ENCODE data around the gene ETS1. TPM values are rescaled to one million over a fixed set of nuclear protein-coding genes. Genes with fewer than 3 reads are reported as not detected.

Gene ETS1
- total and polyA plus RNA-seq, 2 experiments from 2014 or later: 25.6 to 52.6 TPM

DNA sequence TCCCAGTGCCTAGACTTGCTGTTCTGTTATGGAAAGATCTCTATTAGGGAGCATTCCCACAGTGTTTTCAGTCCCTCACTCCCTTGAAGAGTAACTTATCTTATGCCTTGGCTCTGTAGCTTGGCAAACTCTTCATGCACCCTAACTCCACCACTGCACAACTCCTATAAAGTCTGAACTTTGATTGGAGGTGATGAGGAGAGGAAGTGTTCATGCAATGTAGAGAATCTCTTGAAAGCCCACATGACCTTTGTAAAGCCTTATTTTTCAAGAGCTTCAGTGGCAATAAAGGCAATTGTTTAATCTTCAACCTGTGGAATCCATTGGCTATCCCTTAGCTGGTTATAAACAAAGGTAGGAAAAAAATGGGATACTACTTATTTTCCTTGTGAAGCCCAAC is 176.2 kb downstream of the ETS1 start:
- no peak overlapping the region for H3K27ac Mint-ChIP-seq
- Histone ChIP-seq H3K9me2 (ENCODE audit: insufficient read depth) (no peaks in the 10 kb centered on the region), H3K4me3 (no peak overlapping the region), H3K79me2 (replicated peaks; ENCODE audit: insufficient read depth) (no peaks in the 10 kb centered on the region), H4K20me1 (replicated peaks; ENCODE audit: insufficient read depth) (no peaks in the 10 kb centered on the region), H3K4me1 (ENCODE audit: insufficient read depth) (no peaks in the 10 kb centered on the region), H3K27me3 (ENCODE audit: insufficient read depth) (no peaks in the 10 kb centered on the region), H3K4me2 (no peak overlapping the region), H3K27ac (ENCODE audit: low read depth) (no peak overlapping the region), H3F3A (replicated peaks; ENCODE audit: low read depth) (no peaks in the 10 kb centered on the region), H3K36me3 (ENCODE audit: insufficient read depth) (no peaks in the 10 kb centered on the region), H2AFZ (no peak overlapping the region)
- no peaks in the 10 kb centered on the region for H3K27me3 Mint-ChIP-seq (ENCODE audit: insufficient read depth, low read depth, poor library complexity)
- TF ChIP-seq NANOG (IDR thresholded peaks at IDR 0.05; ENCODE audit: borderline replicate concordance): no peak
- no peak for TF ChIP-seq POLR2AphosphoS5 (IDR thresholded peaks at IDR 0.05; ENCODE audit: low read depth)
- TF ChIP-seq CREB1 (CRISPR knock-in tag; IDR thresholded peaks at IDR 0.05; ENCODE audit: low read depth): no peak
- TF ChIP-seq ZNF114 (CRISPR knock-in tag; IDR thresholded peaks at IDR 0.05): no peak
- TF ChIP-seq JUNB (IDR thresholded peaks at IDR 0.05; ENCODE audit: unreplicated experiment): no peak
- TF ChIP-seq ZNF331 (CRISPR knock-in tag; IDR thresholded peaks at IDR 0.05; ENCODE audit: low read depth): no peak
- TF ChIP-seq EZH2phosphoT487 (IDR thresholded peaks at IDR 0.05; ENCODE audit: unreplicated experiment): no peak
- no peaks in the 10 kb centered on the region for H3K36me3 Mint-ChIP-seq (ENCODE audit: low read depth)
- no peak for ATAC-seq
- H3K9me3 Mint-ChIP-seq: no peaks in the 10 kb centered on the region
- no peak for DNase-seq (ENCODE audit: low spot score)
- no peak overlapping the region for H3K4me3 Mint-ChIP-seq
- H3K4me1 Mint-ChIP-seq: no peaks in the 10 kb centered on the region; the same call in 2 of the 3 replicates

DNA sequence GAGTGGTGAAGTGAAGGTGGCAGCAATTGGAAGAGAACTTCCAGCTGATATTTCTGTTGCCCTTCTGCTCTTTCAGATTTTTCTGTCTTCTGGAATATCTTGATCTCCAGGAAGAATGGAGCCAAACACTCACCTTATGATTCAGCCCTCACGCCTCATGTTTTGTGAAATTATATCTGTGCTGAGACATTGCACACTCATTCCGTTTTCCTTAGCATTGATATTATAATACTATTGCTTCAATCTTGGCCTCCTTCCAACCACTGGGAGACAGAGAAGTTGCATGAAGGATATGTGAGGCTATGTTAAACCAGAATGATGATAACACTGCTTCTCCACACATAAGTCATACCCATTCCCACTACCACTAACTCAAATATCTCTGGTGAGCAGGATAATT is 177.9 kb downstream of the ETS1 start:
- Mint-ChIP-seq H3K27me3 (ENCODE audit: insufficient read depth, low read depth, poor library complexity) (no peaks in the 10 kb centered on the region), H3K36me3 (ENCODE audit: low read depth) (no peaks in the 10 kb centered on the region), H3K4me3 (no peak overlapping the region), H3K9me3 (no peaks in the 10 kb centered on the region), H3K4me1 (no peaks in the 10 kb centered on the region; the same call in 2 of the 3 replicates), H3K27ac (no peak overlapping the region)
- Histone ChIP-seq H3K27ac (ENCODE audit: low read depth) (no peak overlapping the region), H3K4me1 (ENCODE audit: insufficient read depth) (no peaks in the 10 kb centered on the region), H3F3A (replicated peaks; ENCODE audit: low read depth) (no peaks in the 10 kb centered on the region), H3K4me2 (no peak overlapping the region), H3K4me3 (no peak overlapping the region), H4K20me1 (replicated peaks; ENCODE audit: insufficient read depth) (no peaks in the 10 kb centered on the region), H3K79me2 (replicated peaks; ENCODE audit: insufficient read depth) (no peaks in the 10 kb centered on the region), H2AFZ (no peak overlapping the region), H3K27me3 (ENCODE audit: insufficient read depth) (no peaks in the 10 kb centered on the region), H3K9me2 (ENCODE audit: insufficient read depth) (no peaks in the 10 kb centered on the region), H3K36me3 (ENCODE audit: insufficient read depth) (no peaks in the 10 kb centered on the region)
- no peak for DNase-seq (ENCODE audit: low spot score)
- no peak for ATAC-seq
- TF ChIP-seq EZH2 (IDR thresholded peaks at IDR 0.05; ENCODE audit: low read depth, unreplicated experiment) (no peak), EZH2phosphoT487 (IDR thresholded peaks at IDR 0.05; ENCODE audit: unreplicated experiment) (no peak), ZNF331 (CRISPR knock-in tag; IDR thresholded peaks at IDR 0.05; ENCODE audit: low read depth) (no peak), POLR2AphosphoS5 (IDR thresholded peaks at IDR 0.05; ENCODE audit: low read depth) (no peak), ZNF114 (CRISPR knock-in tag; IDR thresholded peaks at IDR 0.05) (no peak), STAT1 (IDR thresholded peaks at IDR 0.05; ENCODE audit: unreplicated experiment) (no peak), CREB1 (CRISPR knock-in tag; IDR thresholded peaks at IDR 0.05; ENCODE audit: low read depth) (no peak)
- TF ChIP-seq, protein P1, sequence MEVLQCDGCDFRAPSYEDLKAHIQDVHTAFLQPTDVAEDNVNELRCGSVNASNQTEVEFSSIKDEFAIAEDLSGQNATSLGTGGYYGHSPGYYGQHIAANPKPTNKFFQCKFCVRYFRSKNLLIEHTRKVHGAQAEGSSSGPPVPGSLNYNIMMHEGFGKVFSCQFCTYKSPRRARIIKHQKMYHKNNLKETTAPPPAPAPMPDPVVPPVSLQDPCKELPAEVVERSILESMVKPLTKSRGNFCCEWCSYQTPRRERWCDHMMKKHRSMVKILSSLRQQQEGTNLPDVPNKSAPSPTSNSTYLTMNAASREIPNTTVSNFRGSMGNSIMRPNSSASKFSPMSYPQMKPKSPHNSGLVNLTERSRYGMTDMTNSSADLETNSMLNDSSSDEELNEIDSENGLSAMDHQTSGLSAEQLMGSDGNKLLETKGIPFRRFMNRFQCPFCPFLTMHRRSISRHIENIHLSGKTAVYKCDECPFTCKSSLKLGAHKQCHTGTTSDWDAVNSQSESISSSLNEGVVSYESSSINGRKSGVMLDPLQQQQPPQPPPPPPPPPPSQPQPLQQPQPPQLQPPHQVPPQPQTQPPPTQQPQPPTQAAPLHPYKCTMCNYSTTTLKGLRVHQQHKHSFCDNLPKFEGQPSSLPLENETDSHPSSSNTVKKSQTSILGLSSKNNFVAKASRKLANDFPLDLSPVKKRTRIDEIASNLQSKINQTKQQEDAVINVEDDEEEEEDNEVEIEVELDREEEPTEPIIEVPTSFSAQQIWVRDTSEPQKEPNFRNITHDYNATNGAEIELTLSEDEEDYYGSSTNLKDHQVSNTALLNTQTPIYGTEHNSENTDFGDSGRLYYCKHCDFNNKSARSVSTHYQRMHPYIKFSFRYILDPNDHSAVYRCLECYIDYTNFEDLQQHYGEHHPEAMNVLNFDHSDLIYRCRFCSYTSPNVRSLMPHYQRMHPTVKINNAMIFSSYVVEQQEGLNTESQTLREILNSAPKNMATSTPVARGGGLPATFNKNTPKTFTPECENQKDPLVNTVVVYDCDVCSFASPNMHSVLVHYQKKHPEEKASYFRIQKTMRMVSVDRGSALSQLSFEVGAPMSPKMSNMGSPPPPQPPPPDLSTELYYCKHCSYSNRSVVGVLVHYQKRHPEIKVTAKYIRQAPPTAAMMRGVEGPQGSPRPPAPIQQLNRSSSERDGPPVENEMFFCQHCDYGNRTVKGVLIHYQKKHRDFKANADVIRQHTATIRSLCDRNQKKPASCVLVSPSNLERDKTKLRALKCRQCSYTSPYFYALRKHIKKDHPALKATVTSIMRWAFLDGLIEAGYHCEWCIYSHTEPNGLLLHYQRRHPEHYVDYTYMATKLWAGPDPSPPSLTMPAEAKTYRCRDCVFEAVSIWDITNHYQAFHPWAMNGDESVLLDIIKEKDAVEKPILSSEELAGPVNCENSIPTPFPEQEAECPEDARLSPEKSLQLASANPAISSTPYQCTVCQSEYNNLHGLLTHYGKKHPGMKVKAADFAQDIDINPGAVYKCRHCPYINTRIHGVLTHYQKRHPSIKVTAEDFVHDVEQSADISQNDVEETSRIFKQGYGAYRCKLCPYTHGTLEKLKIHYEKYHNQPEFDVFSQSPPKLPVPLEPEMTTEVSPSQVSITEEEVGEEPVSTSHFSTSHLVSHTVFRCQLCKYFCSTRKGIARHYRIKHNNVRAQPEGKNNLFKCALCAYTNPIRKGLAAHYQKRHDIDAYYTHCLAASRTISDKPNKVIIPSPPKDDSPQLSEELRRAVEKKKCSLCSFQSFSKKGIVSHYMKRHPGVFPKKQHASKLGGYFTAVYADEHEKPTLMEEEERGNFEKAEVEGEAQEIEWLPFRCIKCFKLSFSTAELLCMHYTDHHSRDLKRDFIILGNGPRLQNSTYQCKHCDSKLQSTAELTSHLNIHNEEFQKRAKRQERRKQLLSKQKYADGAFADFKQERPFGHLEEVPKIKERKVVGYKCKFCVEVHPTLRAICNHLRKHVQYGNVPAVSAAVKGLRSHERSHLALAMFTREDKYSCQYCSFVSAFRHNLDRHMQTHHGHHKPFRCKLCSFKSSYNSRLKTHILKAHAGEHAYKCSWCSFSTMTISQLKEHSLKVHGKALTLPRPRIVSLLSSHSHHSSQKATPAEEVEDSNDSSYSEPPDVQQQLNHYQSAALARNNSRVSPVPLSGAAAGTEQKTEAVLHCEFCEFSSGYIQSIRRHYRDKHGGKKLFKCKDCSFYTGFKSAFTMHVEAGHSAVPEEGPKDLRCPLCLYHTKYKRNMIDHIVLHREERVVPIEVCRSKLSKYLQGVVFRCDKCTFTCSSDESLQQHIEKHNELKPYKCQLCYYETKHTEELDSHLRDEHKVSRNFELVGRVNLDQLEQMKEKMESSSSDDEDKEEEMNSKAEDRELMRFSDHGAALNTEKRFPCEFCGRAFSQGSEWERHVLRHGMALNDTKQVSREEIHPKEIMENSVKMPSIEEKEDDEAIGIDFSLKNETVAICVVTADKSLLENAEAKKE (CRISPR knock-in tag; IDR thresholded peaks at IDR 0.05): no peak
- TF ChIP-seq, protein P2, sequence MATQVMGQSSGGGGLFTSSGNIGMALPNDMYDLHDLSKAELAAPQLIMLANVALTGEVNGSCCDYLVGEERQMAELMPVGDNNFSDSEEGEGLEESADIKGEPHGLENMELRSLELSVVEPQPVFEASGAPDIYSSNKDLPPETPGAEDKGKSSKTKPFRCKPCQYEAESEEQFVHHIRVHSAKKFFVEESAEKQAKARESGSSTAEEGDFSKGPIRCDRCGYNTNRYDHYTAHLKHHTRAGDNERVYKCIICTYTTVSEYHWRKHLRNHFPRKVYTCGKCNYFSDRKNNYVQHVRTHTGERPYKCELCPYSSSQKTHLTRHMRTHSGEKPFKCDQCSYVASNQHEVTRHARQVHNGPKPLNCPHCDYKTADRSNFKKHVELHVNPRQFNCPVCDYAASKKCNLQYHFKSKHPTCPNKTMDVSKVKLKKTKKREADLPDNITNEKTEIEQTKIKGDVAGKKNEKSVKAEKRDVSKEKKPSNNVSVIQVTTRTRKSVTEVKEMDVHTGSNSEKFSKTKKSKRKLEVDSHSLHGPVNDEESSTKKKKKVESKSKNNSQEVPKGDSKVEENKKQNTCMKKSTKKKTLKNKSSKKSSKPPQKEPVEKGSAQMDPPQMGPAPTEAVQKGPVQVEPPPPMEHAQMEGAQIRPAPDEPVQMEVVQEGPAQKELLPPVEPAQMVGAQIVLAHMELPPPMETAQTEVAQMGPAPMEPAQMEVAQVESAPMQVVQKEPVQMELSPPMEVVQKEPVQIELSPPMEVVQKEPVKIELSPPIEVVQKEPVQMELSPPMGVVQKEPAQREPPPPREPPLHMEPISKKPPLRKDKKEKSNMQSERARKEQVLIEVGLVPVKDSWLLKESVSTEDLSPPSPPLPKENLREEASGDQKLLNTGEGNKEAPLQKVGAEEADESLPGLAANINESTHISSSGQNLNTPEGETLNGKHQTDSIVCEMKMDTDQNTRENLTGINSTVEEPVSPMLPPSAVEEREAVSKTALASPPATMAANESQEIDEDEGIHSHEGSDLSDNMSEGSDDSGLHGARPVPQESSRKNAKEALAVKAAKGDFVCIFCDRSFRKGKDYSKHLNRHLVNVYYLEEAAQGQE (IDR thresholded peaks at IDR 0.05; ENCODE audit: unreplicated experiment): no peak
